Activated CD4-positive, alpha-beta T cell treated with anti-CD3 and anti-CD28 coated beads, Interleukin-2, amount 10 ng/mL, durations not matched to agents 7 days and 5 days (primary cell): ENCODE data around the gene RMDN3. TPM values are rescaled to one million over a fixed set of nuclear protein-coding genes. Genes with fewer than 3 reads are reported as not detected.

Experiments used
- CTCF ChIA-PET: fragments of 350-600 bp; sonication (Branson Sonifier 250); formaldehyde crosslinking; loops from one replicate; lab custom pipeline; 2021; ENCODE audit warnings: antibody characterized with exemption; lab: Charles Lee
- POLR2A ChIA-PET: fragments of 350-600 bp; sonication (Branson Sonifier 250); formaldehyde crosslinking; loops from one replicate; lab custom pipeline; 2021; ENCODE audit warnings: antibody characterized with exemption; lab: Charles Lee
- DNase-seq: peaks from one replicate; pipeline ENCODE4 v3.0.0-alpha.2; 2020
- H3K27ac Mint-ChIP-seq: one replicate; pipeline ENCODE4 v1.8.0; 2021; ENCODE audit warnings: mild to moderate bottlenecking, moderate library complexity, mixed read lengths
- H3K27me3 Mint-ChIP-seq: one replicate; pipeline ENCODE4 v1.8.0; 2021; ENCODE audit warnings: mixed read lengths
- H3K36me3 Mint-ChIP-seq: one replicate; pipeline ENCODE4 v1.8.0; 2021; ENCODE audit warnings: low read depth, mixed read lengths
- H3K4me1 Mint-ChIP-seq: one replicate; pipeline ENCODE4 v1.8.0; 2021; ENCODE audit warnings: mixed read lengths
- H3K4me3 Mint-ChIP-seq: one replicate; pipeline ENCODE4 v1.8.0; 2021; ENCODE audit warnings: mild to moderate bottlenecking, moderate library complexity, mixed read lengths
- H3K9me3 Mint-ChIP-seq: one replicate; pipeline ENCODE4 v1.8.0; 2021; ENCODE audit warnings: mixed read lengths
- total RNA-seq, 2 experiments: library from RNA; stranded (reverse); gene quantifications; one replicate each; pipeline ENCODE4 v1.2.3, GENCODE V29; 2021

The RMDN3 gene
- total RNA-seq, 2 experiments from 2014 or later: 26.0 to 32.6 TPM

GRCh38 chr15:40743921-40744814 is 10.9 kb downstream of the RMDN3 start:
- peaks cover 47% of the 10 kb centered on the region for H3K4me1 Mint-ChIP-seq
- ChIA-PET POLR2A (interaction anchor here (0.6 to 1.3 kb wide), 6 partner anchors 9 to 268 kb away, joined by 3 to 6 read pairs (median 4); partner anchors contain the start of gene RAD51), CTCF (interaction anchor here (0.6 to 3.2 kb wide), 19 partner anchors 8 to 225 kb away, joined by 3 to 13 read pairs (median 3); partner anchors contain the start of genes RAD51, RMDN3 and VPS18)
- DNase-seq: peak; percentile 74
- H3K4me3 Mint-ChIP-seq: peak overlapping the region; percentile 26
- H3K27ac Mint-ChIP-seq: peak overlapping the region; percentile 92
- no peaks in the 10 kb centered on the region for H3K27me3 Mint-ChIP-seq
- H3K9me3 Mint-ChIP-seq: no peaks in the 10 kb centered on the region
- peaks cover 51% of the 10 kb centered on the region for H3K36me3 Mint-ChIP-seq

GRCh38 chr15:40743485-40743901 is 11.6 kb downstream of the RMDN3 start:
- Mint-ChIP-seq H3K9me3 (no peaks in the 10 kb centered on the region), H3K4me3 (peak overlapping the region; percentile 26), H3K36me3 (peaks cover 57% of the 10 kb centered on the region), H3K27me3 (no peaks in the 10 kb centered on the region), H3K4me1 (peaks cover 47% of the 10 kb centered on the region), H3K27ac (peak overlapping the region; percentile 92)
- ChIA-PET CTCF (interaction anchor here (0.6 to 3.2 kb wide), 15 partner anchors 8 to 408 kb away, joined by 3 to 13 read pairs (median 4); partner anchors contain the start of genes RAD51 and RMDN3), POLR2A (interaction anchor here (0.6 to 1.3 kb wide), 3 partner anchors 48 to 268 kb away, joined by 4 to 6 read pairs (median 5); partner anchors contain the start of gene RAD51)
- peak; percentile 33 for DNase-seq

DNA sequence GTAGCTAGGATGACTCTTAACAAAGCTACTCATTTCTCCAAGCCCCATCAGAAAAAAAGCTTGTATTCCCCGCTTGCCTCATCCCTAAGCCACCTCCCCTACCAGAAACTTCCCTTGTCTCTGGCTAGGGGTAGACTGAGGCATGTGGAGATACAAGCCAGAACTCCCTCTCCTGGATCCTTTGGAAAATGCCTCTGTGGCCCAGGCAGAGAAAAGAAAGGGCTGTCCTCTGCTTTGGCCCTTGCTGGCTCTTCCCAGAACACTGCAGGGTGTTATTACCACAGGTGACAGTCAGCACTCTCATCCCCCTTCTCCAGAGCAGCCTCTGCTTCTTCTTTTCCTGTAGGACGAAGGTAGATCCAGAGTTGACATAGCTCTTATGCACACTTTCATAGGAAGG is 15.2 kb downstream of the RMDN3 start:
- ChIA-PET CTCF (interaction anchor here (0.7 to 1.9 kb wide), 6 partner anchors 8 to 49 kb away, joined by 3 to 5 read pairs (median 4); partner anchors contain the start of gene C15orf62), POLR2A (no interaction called here)
- H3K4me1 Mint-ChIP-seq: peaks cover 28% of the 10 kb centered on the region

GRCh38 chr15:40739047-40739446 is 16.0 kb downstream of the RMDN3 start:
- ChIA-PET POLR2A (no interaction called here), CTCF (interaction anchor here (0.7 to 1.9 kb wide), 5 partner anchors 8 to 50 kb away, joined by 3 to 5 read pairs (median 4); no protein-coding TSS in a partner anchor)
- Mint-ChIP-seq H3K27me3 (no peaks in the 10 kb centered on the region), H3K27ac (no peak overlapping the region), H3K4me3 (no peak overlapping the region), H3K36me3 (peaks cover 63% of the 10 kb centered on the region), H3K9me3 (no peaks in the 10 kb centered on the region), H3K4me1 (peaks cover 21% of the 10 kb centered on the region)
- no peak for DNase-seq

More for the DNA sequence above, 15.2 kb downstream of the RMDN3 start:
- no peak for DNase-seq
- Mint-ChIP-seq H3K36me3 (peaks cover 62% of the 10 kb centered on the region), H3K4me3 (no peak overlapping the region), H3K9me3 (no peaks in the 10 kb centered on the region), H3K27ac (no peak overlapping the region), H3K27me3 (no peaks in the 10 kb centered on the region)

GRCh38 chr15:40737048-40737447 is 18.0 kb downstream of the RMDN3 start:
- DNase-seq: no peak
- ChIA-PET POLR2A (no interaction called here), CTCF (interaction anchor here (0.7 to 1.8 kb wide), 3 partner anchors 9 to 45 kb away, joined by 3 to 6 read pairs (median 5); no protein-coding TSS in a partner anchor)
- Mint-ChIP-seq H3K9me3 (no peaks in the 10 kb centered on the region), H3K4me1 (peaks cover 2% of the 10 kb centered on the region), H3K36me3 (peaks cover 56% of the 10 kb centered on the region), H3K27ac (no peak overlapping the region), H3K4me3 (no peak overlapping the region), H3K27me3 (no peaks in the 10 kb centered on the region)

DNA sequence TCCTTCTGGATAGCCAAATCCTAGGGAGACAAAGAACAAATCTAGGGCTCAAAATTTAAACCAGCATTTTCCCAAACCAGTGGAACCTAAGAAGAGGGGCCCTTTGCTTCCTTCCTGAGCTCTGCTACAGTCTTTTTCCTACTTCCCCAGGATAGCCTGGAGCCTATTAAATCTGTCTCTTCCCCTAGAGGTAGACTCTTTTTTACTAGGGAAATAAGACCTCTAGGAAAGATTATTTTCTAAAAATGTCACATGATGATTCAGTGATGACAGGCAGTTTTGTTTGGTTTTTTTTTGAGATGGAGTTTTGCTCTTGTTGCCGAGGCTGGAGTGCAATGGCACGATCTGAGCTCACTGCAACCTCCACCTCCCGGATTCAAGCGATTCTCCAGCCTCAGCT is 18.5 kb downstream of the RMDN3 start:
- Mint-ChIP-seq H3K4me1 (peaks cover 2% of the 10 kb centered on the region), H3K27me3 (no peaks in the 10 kb centered on the region), H3K36me3 (peaks cover 60% of the 10 kb centered on the region), H3K27ac (peak overlapping the region; percentile 64), H3K4me3 (no peak overlapping the region), H3K9me3 (no peaks in the 10 kb centered on the region)
- no peak for DNase-seq
- POLR2A ChIA-PET: no interaction called here
- CTCF ChIA-PET: interaction anchor here (0.5 to 1.8 kb wide), 4 partner anchors 8 to 46 kb away, joined by 3 to 6 read pairs (median 4); no protein-coding TSS in a partner anchor

- Mint-ChIP-seq H3K27me3 (no peaks in the 10 kb centered on the region), H3K4me1 (no peaks in the 10 kb centered on the region), H3K9me3 (no peaks in the 10 kb centered on the region), H3K36me3 (peaks cover 50% of the 10 kb centered on the region), H3K27ac (no peak overlapping the region), H3K4me3 (no peak overlapping the region)
- ChIA-PET POLR2A (interaction anchor here (0.6 kb wide), 1 partner anchor 9 kb away, joined by 6 read pairs; no protein-coding TSS in a partner anchor), CTCF (interaction anchor here (0.7 kb wide), 1 partner anchor 8 kb away, joined by 4 read pairs; no protein-coding TSS in a partner anchor)
- DNase-seq: no peak
Observed at GRCh38 chr15:40731034-40731433, 24.0 kb downstream of the RMDN3 start.

DNA sequence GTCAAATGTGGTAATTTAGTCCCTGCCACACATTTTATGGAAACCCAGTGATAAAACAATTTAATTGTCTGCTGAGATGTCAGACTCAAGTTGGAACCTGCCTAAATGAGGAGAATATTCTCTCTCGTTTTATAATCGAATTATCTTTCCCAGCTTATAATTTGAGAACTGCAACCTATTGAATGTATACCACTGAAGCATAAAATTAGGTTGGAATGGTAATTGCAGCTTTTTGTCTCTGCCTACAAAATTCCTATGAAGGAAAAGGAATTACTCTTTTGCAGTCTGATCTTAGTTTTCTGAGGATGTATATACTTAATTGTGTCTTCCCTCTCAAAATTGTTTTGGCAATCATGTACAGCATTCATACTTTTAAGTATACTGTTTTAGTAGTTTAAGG is 31.1 kb downstream of the RMDN3 start:
- ChIA-PET CTCF (interaction anchor here (1.1 to 2.1 kb wide), 3 partner anchors 11 to 17 kb away, joined by 3 to 6 read pairs (median 5); no protein-coding TSS in a partner anchor), POLR2A (no interaction called here)
- Mint-ChIP-seq H3K36me3 (peaks cover 37% of the 10 kb centered on the region), H3K4me1 (peaks cover 15% of the 10 kb centered on the region), H3K4me3 (no peak overlapping the region), H3K27me3 (no peaks in the 10 kb centered on the region), H3K9me3 (no peaks in the 10 kb centered on the region), H3K27ac (no peak overlapping the region)
- no peak for DNase-seq

GRCh38 chr15:40722934-40723333 is 32.1 kb downstream of the RMDN3 start:
- Mint-ChIP-seq H3K36me3 (peaks cover 37% of the 10 kb centered on the region), H3K4me1 (peaks cover 15% of the 10 kb centered on the region), H3K4me3 (no peak overlapping the region), H3K9me3 (no peaks in the 10 kb centered on the region), H3K27ac (no peak overlapping the region), H3K27me3 (no peaks in the 10 kb centered on the region)
- POLR2A ChIA-PET: interaction anchor here (0.7 kb wide), 1 partner anchor 9 kb away, joined by 6 read pairs; no protein-coding TSS in a partner anchor
- no peak for DNase-seq
- CTCF ChIA-PET: interaction anchor here (0.7 to 2.1 kb wide), 3 partner anchors 14 to 32 kb away, joined by 3 to 6 read pairs (median 5); no protein-coding TSS in a partner anchor

GRCh38 chr15:40722354-40722753 is 32.7 kb downstream of the RMDN3 start:
- ChIA-PET POLR2A (interaction anchor here (0.7 kb wide), 1 partner anchor 9 kb away, joined by 6 read pairs; no protein-coding TSS in a partner anchor), CTCF (interaction anchor here (0.7 to 2.1 kb wide), 4 partner anchors 10 to 32 kb away, joined by 3 to 6 read pairs (median 5); no protein-coding TSS in a partner anchor)
- Mint-ChIP-seq H3K27ac (peak overlapping the region; percentile 1), H3K36me3 (peaks cover 37% of the 10 kb centered on the region), H3K27me3 (no peaks in the 10 kb centered on the region), H3K4me3 (no peak overlapping the region), H3K4me1 (peaks cover 15% of the 10 kb centered on the region), H3K9me3 (no peaks in the 10 kb centered on the region)
- DNase-seq: no peak

GRCh38 chr15:40721701-40722100 is 33.4 kb downstream of the RMDN3 start:
- POLR2A ChIA-PET: no interaction called here

DNA sequence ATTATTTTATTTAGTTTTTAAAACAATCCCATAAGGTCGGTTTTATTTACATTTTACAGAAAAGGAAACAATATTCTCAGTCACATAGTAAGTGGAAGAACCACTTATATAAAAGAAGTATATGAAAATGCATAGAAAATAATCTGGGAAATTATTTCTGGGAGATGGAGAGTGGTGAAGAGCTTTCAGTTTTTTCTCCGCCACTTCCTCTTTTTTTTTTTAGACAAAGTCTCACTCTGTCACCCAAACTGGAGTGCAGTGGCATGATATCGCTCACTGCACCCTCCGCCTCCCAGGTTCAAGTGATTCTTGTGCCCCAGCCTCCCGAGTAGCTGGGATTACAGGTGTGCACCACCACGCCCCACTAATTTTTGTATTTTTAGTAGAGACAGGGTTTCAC is 38.9 kb downstream of the RMDN3 start:
- no peak overlapping the region for H3K4me3 Mint-ChIP-seq
- no peak for DNase-seq
- POLR2A ChIA-PET: no interaction called here
- CTCF ChIA-PET: interaction anchor here (0.6 kb wide), 1 partner anchor 20 kb away, joined by 4 read pairs; no protein-coding TSS in a partner anchor
- peaks cover 9% of the 10 kb centered on the region for H3K4me1 Mint-ChIP-seq
- no peaks in the 10 kb centered on the region for H3K9me3 Mint-ChIP-seq
- H3K36me3 Mint-ChIP-seq: peaks cover 40% of the 10 kb centered on the region
- no peaks in the 10 kb centered on the region for H3K27me3 Mint-ChIP-seq
- H3K27ac Mint-ChIP-seq: no peak overlapping the region

More at GRCh38 chr15:40721701-40722100, 33.4 kb downstream of the RMDN3 start:
- Mint-ChIP-seq H3K27ac (no peak overlapping the region), H3K4me1 (peaks cover 15% of the 10 kb centered on the region), H3K36me3 (peaks cover 37% of the 10 kb centered on the region), H3K27me3 (no peaks in the 10 kb centered on the region), H3K9me3 (no peaks in the 10 kb centered on the region), H3K4me3 (no peak overlapping the region)
- CTCF ChIA-PET: interaction anchor here (0.9 kb wide), 2 partner anchors 9 to 13 kb away, joined by 3 to 5 read pairs; no protein-coding TSS in a partner anchor
- no peak for DNase-seq
